Activated naive CD4-positive, alpha-beta T cell treated with anti-CD3 and anti-CD28 coated beads, Interleukin-2, amount 50 U/mL, for 72 hours (primary cell): ENCODE measurements around the gene NFATC2. TPM values are rescaled to one million over a fixed set of nuclear protein-coding genes. Genes with fewer than 3 reads are reported as not detected.

ENCODE experiments used
- ATAC-seq, 2 donors: fragments of 150-1000 bp; cut with Tn5 transposase; 2 replicates each; pipeline ENCODE4 v1.10.0; 2021; ENCODE audit warnings: mild to moderate bottlenecking in 2 of 2, moderate library complexity in 2 of 2
- DNase-seq, 2 donors: peaks; one replicate each; pipeline ENCODE4 v3.0.0; 2021 to 2022; ENCODE audit warnings: low spot score in 2 of 2
- H3K27ac Mint-ChIP-seq, 2 donors: one replicate each; pipeline ENCODE4 v1.8.0; 2022; ENCODE audit warnings: mild to moderate bottlenecking in 2 of 2, mixed read lengths in 2 of 2
- H3K36me3 Mint-ChIP-seq, 2 donors: one replicate each; pipeline ENCODE4 v1.8.0; 2022; ENCODE audit warnings: mixed read lengths in 2 of 2
- H3K9me3 Mint-ChIP-seq, 2 donors: one replicate each; pipeline ENCODE4 v1.8.0; 2022; ENCODE audit warnings: mixed read lengths in 2 of 2
- total RNA-seq, 2 donors: library from RNA; stranded (reverse); gene quantifications; one replicate each; pipeline ENCODE4 v1.2.3, GENCODE V29; 2022

NFATC2 gene
- total RNA-seq, 2 donors from 2014 or later: 29.9 to 39.4 TPM

DNA sequence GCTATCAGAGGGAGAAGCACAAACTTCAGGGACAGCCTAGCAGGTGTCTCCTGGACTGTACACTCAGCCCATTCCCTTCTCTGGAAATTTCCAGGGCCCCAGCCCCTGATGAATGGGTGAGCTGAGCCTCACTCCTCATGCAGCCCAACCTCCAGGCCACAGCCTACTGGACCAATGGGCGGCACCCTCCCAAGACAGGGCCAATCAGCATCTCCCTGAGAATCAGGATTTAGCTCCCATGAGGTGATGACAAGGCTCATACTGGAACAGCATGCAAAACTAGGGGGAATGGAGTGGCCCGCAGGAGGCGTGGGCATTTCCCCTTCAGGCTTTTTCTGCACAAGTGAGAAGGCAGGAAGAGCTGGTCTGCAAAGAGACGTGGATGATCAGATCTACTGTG lies 29.0 kb downstream of the NFATC2 start:
- Mint-ChIP-seq H3K27ac (peak overlapping the region; percentile 16 to 83), H3K9me3 (peaks cover 0 to 10% of the 10 kb centered on the region in 2 donors), H3K36me3 (peaks cover 45 to 93% of the 10 kb centered on the region in 2 donors)
- DNase-seq (no peak), ATAC-seq (peak in 1 of 2 donors; percentile 46)

DNA sequence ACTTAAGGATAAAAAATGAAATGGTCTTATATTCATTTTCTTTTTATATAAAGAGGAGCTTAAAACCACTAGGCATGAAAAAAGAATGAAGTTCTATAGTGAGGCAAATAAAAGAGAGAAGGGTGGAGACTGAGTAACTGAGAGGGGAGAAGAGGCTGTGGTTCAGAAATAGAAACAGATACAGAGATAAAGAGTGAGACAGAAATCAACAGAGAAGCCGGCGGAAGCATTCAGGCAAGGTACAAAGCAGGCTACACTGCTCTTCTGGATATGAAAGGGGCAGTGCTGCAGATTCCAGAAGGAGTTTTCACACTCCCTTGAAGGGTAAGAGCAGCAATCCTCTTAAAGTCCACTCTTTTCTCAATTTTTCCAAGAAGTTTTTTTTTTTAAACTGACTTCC lies 29.9 kb downstream of the NFATC2 start:
- DNase-seq (no peak), ATAC-seq (peak; percentile 77 to 88)
- Mint-ChIP-seq H3K9me3 (peaks cover 0 to 10% of the 10 kb centered on the region in 2 donors), H3K36me3 (peaks cover 40 to 92% of the 10 kb centered on the region in 2 donors), H3K27ac (peak overlapping the region; percentile 74 to 83)

DNA sequence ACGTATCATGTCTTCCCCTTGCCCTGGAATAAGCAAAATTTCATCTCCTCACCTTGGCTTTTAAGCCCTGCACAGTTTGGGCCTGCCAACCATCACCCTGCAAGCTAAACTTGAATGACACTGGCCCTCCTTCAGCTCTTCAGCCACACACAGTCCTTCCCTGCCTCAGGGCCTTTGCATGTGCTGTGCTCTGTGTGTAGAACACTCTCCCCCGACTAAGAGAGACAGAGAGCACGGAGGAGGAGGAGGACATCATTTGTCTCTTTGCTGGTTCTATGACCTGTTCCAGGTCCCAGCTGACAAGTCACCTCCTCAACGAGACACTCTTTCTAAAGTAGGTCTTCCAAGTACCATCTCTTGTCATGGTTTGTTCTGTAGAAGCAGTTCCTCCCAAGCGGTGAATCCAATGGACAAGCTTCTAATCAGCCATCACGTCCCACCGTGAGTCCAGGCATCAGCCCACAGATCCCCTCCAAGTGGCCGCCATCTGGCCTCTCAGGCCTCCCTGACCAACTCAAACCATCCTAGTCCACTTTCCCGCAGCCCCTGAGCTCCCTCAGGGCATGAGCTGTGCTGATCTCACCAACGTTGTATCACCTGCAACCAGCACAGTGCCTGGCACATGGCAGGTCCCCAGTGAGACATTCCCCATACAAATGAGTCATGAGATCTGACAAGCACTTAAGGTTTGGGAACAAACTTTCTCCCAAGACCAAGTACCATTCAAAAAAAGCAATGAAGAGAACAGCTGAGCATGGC lies 30.5 kb downstream of the NFATC2 start:
- ATAC-seq: peak; percentile 67 to 92
- Mint-ChIP-seq H3K27ac (peak overlapping the region; percentile 74 to 83), H3K9me3 (peaks cover 0 to 10% of the 10 kb centered on the region in 2 donors), H3K36me3 (peaks cover 42 to 92% of the 10 kb centered on the region in 2 donors)
- DNase-seq: no peak

DNA sequence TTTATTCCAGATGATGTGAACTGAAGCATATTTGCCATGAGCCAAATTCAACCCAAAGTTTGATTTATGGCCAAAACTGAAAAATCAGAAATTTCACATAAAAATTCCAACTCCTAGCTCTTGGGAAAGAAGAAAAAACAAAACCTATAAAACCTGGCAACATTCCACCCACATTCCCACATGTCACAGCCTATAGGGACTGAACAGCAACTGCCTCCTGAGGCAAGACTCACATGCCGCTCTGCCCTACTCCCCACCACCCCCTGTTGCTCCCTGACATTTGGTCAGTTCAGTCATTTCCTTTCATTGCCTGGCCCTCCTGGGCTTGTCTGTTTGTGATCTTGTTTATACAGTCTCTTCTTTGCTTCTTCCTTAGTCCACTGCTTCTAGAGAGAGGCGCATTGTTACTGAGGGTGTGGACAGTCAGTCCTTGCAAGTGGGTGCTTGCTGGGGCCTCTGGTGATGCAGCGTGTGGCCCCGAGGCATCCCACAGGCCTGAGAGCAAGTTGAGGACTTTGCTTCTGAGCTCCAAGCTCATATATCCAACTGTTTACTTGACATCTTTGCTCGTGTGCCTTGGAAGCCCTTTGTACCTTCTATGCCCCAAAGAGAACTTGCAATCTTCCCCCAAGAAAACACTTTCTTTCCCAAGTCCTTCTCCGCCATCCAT lies 31.4 kb downstream of the NFATC2 start:
- Mint-ChIP-seq H3K36me3 (peaks cover 40 to 83% of the 10 kb centered on the region in 2 donors), H3K9me3 (peaks cover 0 to 10% of the 10 kb centered on the region in 2 donors), H3K27ac (peak overlapping the region in 1 of 2 donors; percentile 83)
- ATAC-seq (no peak), DNase-seq (no peak)

DNA sequence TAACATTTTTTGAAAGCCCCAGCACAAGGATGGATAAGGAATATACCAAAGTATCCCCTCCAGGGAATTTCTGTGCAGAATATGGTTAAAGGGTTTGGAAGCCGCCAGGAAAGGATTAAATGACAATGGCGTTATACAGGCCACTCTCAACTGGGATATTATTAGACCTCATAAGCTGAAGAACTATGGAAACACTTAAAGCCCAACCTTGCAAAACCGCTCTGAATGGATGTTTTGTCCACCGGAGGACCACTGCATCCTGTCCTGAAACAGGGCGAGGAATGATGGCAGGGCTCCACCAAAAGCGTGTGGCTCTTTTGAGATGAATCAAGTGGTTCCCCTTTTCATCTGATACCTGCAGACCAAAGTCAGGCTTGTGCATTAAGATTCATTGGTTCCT lies 32.4 kb downstream of the NFATC2 start:
- H3K36me3 Mint-ChIP-seq: peaks cover 42 to 74% of the 10 kb centered on the region in 2 donors
- ATAC-seq (no peak), DNase-seq (no peak)
- H3K9me3 Mint-ChIP-seq: peaks cover 0 to 10% of the 10 kb centered on the region in 2 donors
- no peak overlapping the region for H3K27ac Mint-ChIP-seq

DNA sequence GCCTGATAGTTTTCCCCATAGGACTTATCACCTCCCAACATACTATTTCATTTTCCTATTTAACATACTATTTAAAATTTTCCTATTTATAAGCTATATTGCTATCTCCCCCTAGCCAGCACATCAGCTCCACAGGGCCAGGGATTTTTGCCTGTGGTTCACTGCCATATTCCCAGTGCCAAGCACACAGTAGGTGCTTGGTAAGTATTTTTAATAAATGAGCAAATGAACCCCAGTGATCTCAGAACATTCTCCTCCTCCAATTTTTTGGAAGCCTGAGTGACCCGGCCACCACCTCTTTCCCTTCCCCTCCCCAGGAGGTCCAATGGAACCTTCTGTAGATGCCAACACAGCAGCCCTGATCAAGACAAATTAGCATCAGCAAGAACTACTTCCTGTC lies 33.3 kb downstream of the NFATC2 start:
- H3K36me3 Mint-ChIP-seq: peaks cover 37 to 65% of the 10 kb centered on the region in 2 donors
- no peak for ATAC-seq
- peaks cover 0 to 10% of the 10 kb centered on the region in 2 donors for H3K9me3 Mint-ChIP-seq
- DNase-seq: no peak
- H3K27ac Mint-ChIP-seq: peak overlapping the region in 1 of 2 donors; percentile 93

DNA sequence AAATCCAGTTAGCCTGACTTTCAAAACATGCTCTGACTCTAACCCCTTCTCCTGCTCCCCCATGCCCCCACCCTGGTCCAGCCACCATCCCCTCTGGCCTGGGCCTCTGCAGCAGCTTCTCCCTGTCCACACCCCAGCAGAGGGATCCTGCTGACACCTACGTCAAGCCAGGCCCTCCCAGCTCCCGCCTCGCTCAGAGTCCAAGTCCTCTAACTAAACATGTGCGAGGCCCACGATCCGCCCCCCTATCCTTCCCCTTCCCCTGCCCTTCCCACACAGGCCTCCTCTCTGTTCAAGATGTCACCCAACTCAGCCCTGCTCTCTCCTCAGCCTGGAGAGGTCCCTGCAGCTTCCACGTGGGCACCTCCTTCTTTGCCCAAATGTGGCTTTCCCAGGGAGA lies 33.7 kb downstream of the NFATC2 start:
- Mint-ChIP-seq H3K36me3 (peaks cover 37 to 60% of the 10 kb centered on the region in 2 donors), H3K9me3 (peaks cover 0 to 10% of the 10 kb centered on the region in 2 donors), H3K27ac (peak overlapping the region; percentile 26 to 67)
- no peak for ATAC-seq
- DNase-seq: no peak

DNA sequence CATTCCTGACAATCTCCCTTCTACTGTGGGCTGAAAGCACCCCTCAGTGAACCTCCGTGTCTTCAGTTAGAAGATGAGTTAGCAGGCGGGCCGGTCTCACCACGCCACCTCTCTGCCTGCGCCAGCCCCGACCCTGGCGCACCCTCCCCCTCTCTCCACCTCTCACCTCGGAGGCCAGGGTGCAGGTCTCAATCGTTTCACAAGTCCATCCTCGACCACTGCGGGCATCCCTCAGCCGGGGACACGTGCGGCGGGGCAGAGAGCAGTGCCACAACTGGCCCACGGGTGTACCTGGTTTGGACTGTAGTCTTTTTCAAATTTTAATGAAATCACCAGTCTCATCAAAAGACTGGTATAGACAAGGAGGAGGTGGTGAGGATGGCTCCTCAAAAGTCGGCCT lies 34.4 kb downstream of the NFATC2 start:
- peaks cover 0 to 10% of the 10 kb centered on the region in 2 donors for H3K9me3 Mint-ChIP-seq
- H3K27ac Mint-ChIP-seq: peak overlapping the region in 1 of 2 donors; percentile 67
- peaks cover 37 to 54% of the 10 kb centered on the region in 2 donors for H3K36me3 Mint-ChIP-seq
- DNase-seq: no peak
- no peak for ATAC-seq

DNA sequence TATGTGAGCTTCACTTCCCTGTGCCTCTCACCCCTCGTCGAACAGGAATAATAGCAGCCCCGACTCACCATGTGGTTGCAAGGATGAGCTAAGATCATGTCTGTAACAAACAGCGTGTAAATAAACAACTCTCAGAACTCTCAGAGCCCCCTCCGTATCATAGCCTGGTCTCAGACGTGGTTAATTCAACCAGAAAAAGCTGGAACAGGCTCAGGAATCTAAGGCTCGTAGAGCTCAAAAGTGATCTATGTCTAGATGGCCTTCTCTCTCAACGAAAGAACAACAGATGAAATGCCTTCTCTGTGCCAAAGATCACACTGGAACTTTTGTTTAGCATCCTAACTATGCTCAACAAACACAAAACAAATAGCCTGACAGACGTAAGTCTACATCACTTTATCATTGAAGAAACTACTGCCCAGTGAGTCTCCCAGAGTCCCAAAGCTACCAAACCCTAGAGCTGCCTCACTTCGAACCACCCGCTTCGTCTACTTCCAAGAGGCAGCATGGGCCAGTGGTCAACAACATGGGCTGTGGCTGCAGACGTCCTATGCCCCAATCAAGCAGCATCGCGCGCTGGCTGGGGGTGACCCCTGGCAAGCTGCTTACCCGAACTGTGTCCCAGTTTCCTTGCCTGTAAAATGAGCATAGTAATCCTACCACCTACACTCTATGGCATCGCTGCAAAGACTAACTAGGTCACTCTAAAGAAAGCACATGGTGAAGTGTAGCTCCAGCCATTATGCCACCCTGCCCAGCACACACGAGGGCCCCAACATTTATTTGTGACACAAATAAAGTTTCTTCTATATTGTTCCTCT lies 35.1 kb downstream of the NFATC2 start:
- H3K36me3 Mint-ChIP-seq: peaks cover 37 to 53% of the 10 kb centered on the region in 2 donors
- DNase-seq: no peak
- ATAC-seq: no peak
- peaks cover 0 to 10% of the 10 kb centered on the region in 2 donors for H3K9me3 Mint-ChIP-seq
- peak overlapping the region in 1 of 2 donors; percentile 67 for H3K27ac Mint-ChIP-seq

DNA sequence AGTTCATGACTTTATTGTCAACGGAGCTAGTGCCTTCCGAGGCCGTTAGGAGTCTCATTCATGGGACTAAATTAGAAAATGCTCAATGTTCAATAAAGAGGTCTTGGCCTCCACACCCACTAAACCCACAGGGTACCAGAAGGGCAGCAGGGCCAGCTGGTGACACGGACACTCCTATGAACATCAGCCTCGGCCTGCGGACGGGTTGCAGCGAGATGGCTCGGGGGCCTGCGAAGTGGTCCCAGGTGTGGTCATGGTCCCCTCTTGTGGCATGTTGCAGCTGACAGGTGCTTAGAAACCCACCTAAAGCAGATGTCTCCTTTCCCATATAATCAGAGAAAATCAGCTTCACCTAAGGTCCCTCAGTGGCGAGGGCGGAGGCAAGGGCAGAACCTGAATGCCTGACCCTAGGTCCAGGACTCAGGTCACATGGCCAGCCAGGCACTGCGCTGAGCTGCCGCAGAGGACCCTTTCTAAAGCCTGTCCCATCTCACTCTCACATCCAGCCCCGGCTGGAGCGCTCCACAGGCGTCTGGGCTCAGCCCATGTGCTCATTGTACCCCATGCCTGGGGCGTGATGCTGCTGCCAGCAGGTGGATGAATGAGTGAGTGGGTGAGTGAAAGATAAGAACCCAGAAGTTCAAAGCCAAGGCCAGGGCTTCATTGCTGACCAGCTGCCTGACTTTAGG lies 35.8 kb downstream of the NFATC2 start:
- Mint-ChIP-seq H3K27ac (no peak overlapping the region), H3K36me3 (peaks cover 29 to 49% of the 10 kb centered on the region in 2 donors), H3K9me3 (peaks cover 0 to 7% of the 10 kb centered on the region in 2 donors)
- DNase-seq (no peak), ATAC-seq (no peak)

DNA sequence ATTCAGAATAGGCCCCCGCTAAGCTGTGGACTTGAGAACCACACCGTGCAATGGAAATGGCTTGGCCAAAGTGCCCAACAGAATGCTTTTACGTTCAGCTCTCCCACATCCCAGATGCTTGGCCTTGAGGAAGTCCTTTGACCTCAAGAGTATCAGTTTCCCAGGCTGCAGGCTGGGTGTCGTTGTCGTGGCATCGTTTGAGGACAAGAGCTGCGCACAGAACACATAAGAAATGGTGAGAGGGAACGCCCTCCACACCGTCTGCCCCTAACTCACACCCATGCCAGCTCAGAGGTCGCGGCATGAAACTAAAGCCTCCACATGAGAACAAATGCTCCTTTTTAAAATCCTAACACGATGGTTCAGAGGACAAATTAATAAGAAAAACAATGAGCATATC lies 37.0 kb downstream of the NFATC2 start:
- Mint-ChIP-seq H3K9me3 (no peaks in the 10 kb centered on the region), H3K27ac (no peak overlapping the region), H3K36me3 (peaks cover 20 to 38% of the 10 kb centered on the region in 2 donors)
- DNase-seq (no peak), ATAC-seq (no peak)

DNA sequence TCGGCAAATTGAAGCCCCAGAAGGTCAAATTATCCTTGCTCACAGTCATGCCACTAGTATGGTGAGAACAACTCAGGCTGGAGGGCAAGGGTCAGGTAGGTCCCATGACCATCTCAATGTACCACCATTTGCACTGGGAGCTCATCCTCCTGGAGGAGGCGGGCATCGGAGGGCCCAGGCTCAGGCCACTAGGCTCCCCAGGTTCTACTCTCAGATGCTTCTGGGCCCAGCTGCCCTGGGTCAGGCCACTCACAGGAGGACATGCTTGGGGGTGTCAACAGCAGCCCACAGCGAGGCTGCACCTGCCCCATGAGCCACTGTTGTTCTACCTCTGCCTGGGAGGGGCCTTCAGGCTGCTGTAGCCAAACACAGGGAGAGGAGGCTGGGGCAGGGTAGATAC lies 39.1 kb downstream of the NFATC2 start:
- DNase-seq (no peak), ATAC-seq (no peak)
- H3K27ac Mint-ChIP-seq: no peak overlapping the region
- peaks cover 28 to 35% of the 10 kb centered on the region in 2 donors for H3K36me3 Mint-ChIP-seq
- peaks cover 0 to 9% of the 10 kb centered on the region in 2 donors for H3K9me3 Mint-ChIP-seq

DNA sequence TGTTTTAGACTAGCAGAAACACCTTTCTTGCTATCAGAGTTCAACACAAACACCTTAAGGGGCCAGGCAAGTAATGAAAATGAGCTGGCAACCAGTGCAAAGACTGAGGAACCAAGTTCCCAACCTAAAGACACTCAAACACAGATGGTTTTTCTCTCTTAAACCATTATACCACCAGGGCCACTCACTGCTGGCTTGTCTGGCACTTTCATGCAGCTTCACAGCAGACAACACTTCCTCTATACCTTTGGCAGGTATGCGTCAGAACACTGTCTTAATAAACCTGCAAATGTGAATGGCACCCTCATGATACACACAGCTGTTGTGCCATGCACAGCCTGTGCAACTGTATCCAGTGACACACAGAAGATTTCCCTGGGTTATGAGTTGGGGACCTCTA lies 41.6 kb downstream of the NFATC2 start:
- Mint-ChIP-seq H3K27ac (no peak overlapping the region), H3K36me3 (peaks cover 15 to 36% of the 10 kb centered on the region in 2 donors), H3K9me3 (peaks cover 0 to 9% of the 10 kb centered on the region in 2 donors)
- ATAC-seq (peak; percentile 6 to 16), DNase-seq (no peak)

DNA sequence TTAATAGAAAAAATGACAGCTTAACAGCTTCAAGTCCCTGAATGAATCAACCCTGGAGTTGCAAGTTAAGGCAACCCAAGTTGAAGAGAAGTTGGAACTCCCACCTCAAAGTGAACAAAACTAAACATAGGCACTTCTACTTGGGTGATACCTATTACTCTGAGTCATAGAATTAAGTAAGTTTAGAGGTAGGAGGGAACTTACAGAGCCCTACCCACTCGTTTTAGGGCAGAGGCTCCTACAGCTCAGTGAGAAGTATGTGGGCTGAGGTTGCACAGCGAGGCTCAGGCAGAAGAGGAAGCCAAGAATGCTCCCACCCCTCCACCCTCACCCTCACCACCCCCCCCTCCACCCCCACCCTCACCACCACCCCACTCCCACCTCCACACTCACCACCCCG lies 42.2 kb downstream of the NFATC2 start:
- H3K27ac Mint-ChIP-seq: peak overlapping the region; percentile 89 to 95
- H3K9me3 Mint-ChIP-seq: peaks cover 0 to 9% of the 10 kb centered on the region in 2 donors
- peaks cover 10 to 42% of the 10 kb centered on the region in 2 donors for H3K36me3 Mint-ChIP-seq
- peak; percentile 78 to 86 for ATAC-seq
- DNase-seq: peak in 1 of 2 donors; percentile 27

DNA sequence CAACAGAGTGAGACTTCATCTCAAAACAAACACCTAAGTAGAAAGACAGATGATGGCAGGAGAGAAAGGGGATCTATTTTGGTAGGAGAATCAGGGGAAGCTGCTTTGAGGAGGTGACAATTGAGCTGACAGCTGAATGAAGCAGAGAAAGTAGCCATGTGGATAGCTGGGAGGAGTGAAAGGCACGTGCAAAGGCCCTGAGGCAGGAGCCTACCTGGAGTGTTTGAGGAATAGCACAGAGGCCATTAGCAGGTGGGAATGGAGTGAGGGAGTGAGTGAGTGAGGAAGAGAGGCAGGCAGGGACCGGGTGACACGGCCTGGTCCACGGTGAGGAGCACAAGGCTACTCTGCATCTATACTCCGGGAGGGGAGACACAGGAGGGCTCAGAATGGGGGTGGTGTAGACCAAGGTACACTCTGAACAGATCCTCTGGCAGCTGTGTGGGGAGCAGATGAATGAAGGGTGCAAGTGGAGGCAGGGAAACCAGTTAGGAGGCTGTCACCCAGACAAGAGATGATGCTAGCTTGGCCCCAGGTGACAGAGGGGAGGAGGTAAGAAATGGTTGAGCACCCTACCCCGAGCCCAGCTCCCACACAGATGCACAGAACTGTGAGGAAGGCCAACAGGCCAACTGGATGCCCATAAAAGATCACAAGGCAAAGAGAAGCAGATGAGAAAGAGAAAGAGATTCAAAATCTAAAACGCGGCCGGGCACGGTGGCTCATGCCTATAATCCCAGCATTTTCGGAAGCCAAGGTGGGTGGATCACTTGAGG lies 43.6 kb downstream of the NFATC2 start:
- DNase-seq: no peak
- peaks cover 15 to 55% of the 10 kb centered on the region in 2 donors for H3K36me3 Mint-ChIP-seq
- ATAC-seq: no peak
- H3K27ac Mint-ChIP-seq: peak overlapping the region; percentile 89 to 95
- H3K9me3 Mint-ChIP-seq: peaks cover 0 to 9% of the 10 kb centered on the region in 2 donors
